T-cell (primary cell): Measurements from ENCODE around the gene OR5P2. TPM values are rescaled to one million over a fixed set of nuclear protein-coding genes. Genes with fewer than 3 reads are reported as not detected.

Experiments
- ATAC-seq, 4 experiments: fragments of 200-7000 bp in 3 of 4; fragments of 150-1000 bp in 1 of 4; cut with Tn5 transposase; replicated peaks in 1 of 4; 1 replicate in 3 of 4; 2 replicates in 1 of 4; pipeline ENCODE4 v1.10.0; 2021; ENCODE audit warnings: moderate library complexity in 3 of 4, mild to moderate bottlenecking in 2 of 4, moderate number of reproducible peaks in 1 of 4
- CTCF ChIA-PET, 2 donors: fragments of 300-600 bp; sonication (Branson Sonifier 250); formaldehyde crosslinking; loops; one replicate each; lab custom pipeline; 2022; ENCODE audit warnings: antibody characterized with exemption in 2 of 2; lab: Charles Lee
- POLR2A ChIA-PET, 2 donors: fragments of 300-600 bp; sonication (Branson Sonifier 250); formaldehyde crosslinking; loops; one replicate each; lab custom pipeline; 2022; ENCODE audit warnings: antibody characterized with exemption in 2 of 2; lab: Charles Lee
- DNase-seq, 35 experiments: peaks; one replicate each; pipeline versions ENCODE4 v3.0.0 to v3.0.0-alpha.2; 2013 to 2023
- H3K27ac ChIP-seq: one replicate; pipeline ENCODE4 v1.5.1; 2013; ENCODE audit warnings: low read length
- H3K27me3 ChIP-seq, 2 experiments: replicated peaks in 1 of 2; 1 replicate in 1 of 2; 2 replicates in 1 of 2; pipeline versions ENCODE4 v1.6.1 to v1.7.0; 2013; ENCODE audit warnings: low read length in 1 of 2, mixed read lengths in 1 of 2; ENCODE audit not compliant: control insufficient read depth in 2 of 2, insufficient read depth in 2 of 2; ENCODE audit errors: extremely low read depth in 1 of 2
- H3K36me3 ChIP-seq, 2 donors: 1 replicate in 1 of 2; 2 replicates in 1 of 2; pipeline versions ENCODE4 v1.6.1 to v1.7.0; 2013; ENCODE audit warnings: low read length in 1 of 2; ENCODE audit not compliant: control insufficient read depth in 2 of 2, insufficient read depth in 1 of 2; ENCODE audit errors: extremely low read depth in 1 of 2
- H3K4me1 ChIP-seq, 2 experiments: 1 replicate in 1 of 2; 2 replicates in 1 of 2; pipeline versions ENCODE4 v1.6.1 to v1.7.0; 2013; ENCODE audit warnings: low read length in 2 of 2, mixed read lengths in 1 of 2; ENCODE audit not compliant: insufficient read depth in 2 of 2, control insufficient read depth in 1 of 2; ENCODE audit errors: extremely low read depth in 1 of 2
- H3K4me3 ChIP-seq, 2 donors: 1 replicate in 1 of 2; 2 replicates in 1 of 2; pipeline versions ENCODE4 v1.5.1 to v1.7.0; 2013; ENCODE audit warnings: mild to moderate bottlenecking in 2 of 2, low read length in 1 of 2, moderate library complexity in 1 of 2; ENCODE audit not compliant: control insufficient read depth in 1 of 2; ENCODE audit errors: extremely low read depth in 1 of 2
- H3K9me3 ChIP-seq: 2 replicates; pipeline ENCODE4 v1.7.0; 2013
- H3K27ac Mint-ChIP-seq, 2 donors: one replicate each; pipeline ENCODE4 v1.8.0; 2020 to 2021; ENCODE audit warnings: mild to moderate bottlenecking in 2 of 2, mixed read lengths in 2 of 2
- H3K27me3 Mint-ChIP-seq, 2 donors: one replicate each; pipeline ENCODE4 v1.8.0; 2021 to 2022; ENCODE audit warnings: mixed read lengths in 2 of 2
- H3K36me3 Mint-ChIP-seq: one replicate; pipeline ENCODE4 v1.8.0; 2021; ENCODE audit warnings: mixed read lengths
- H3K4me1 Mint-ChIP-seq, 3 donors: one replicate each; pipeline ENCODE4 v1.8.0; 2020 to 2022; ENCODE audit warnings: mixed read lengths in 3 of 3, mild to moderate bottlenecking in 1 of 3
- H3K4me3 Mint-ChIP-seq, 3 donors: one replicate each; pipeline ENCODE4 v1.8.0; 2020 to 2022; ENCODE audit warnings: mild to moderate bottlenecking in 3 of 3, mixed read lengths in 3 of 3, moderate library complexity in 3 of 3
- H3K9me3 Mint-ChIP-seq, 3 donors: one replicate each; pipeline ENCODE4 v1.8.0; 2020 to 2022; ENCODE audit warnings: mixed read lengths in 3 of 3
- WGBS: methylation state at CpG from one replicate; pipeline ENCODE4 v1.1.5; 2013; ENCODE audit warnings: missing lambda C conversion rate; ENCODE audit not compliant: insufficient coverage; 5-methylcytosine and 5-hydroxymethylcytosine counted together
- total RNA-seq, 35 experiments: library from RNA in 6 of 35; stranded (reverse) in 6 of 35; fragments of 120-200 nt in 1 of 35; gene quantifications; one replicate each; pipeline versions ENCODE4 v1.2.1 to v1.2.4 and lab custom pipeline; 2013 to 2026

Gene OR5P2, protein sequence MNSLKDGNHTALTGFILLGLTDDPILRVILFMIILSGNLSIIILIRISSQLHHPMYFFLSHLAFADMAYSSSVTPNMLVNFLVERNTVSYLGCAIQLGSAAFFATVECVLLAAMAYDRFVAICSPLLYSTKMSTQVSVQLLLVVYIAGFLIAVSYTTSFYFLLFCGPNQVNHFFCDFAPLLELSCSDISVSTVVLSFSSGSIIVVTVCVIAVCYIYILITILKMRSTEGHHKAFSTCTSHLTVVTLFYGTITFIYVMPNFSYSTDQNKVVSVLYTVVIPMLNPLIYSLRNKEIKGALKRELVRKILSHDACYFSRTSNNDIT
- total RNA-seq, result not detected
- total RNA-seq (2013), result not detected
- total RNA-seq (lab: John Stamatoyannopoulos, UW), result 0 reads per million in 29 experiments

DNA sequence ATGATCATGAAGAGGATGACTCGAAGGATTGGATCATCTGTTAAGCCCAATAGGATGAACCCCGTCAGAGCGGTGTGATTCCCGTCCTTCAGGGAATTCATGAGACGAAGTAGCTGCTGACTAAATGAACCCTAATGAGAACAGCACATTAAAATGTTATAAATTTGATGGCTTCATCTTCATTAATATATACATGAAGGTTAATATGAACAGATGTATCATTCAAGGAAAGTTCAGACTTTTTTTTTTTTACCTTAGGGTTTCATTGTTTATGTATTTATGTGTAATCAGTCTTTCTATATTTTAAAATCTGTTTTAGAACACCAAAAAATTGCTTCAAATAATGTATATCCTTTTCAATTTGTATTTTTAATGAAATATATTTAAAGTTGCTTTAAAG lies at the start of gene OR5P2:
TSS of gene OR5P2 (minus strand) at position 101 of the 400 bp plus-strand sequence. CDS start at position 101, 0 bp downstream.
- DNase-seq (no peak), ATAC-seq (no peak)
- Mint-ChIP-seq H3K27ac (no peak within 1 kb of the TSS), H3K9me3 (peaks cover 4% of the 10 kb centered on the region in 3 donors), H3K4me1 (no peaks in the 10 kb centered on the region), H3K4me3 (no peak within 1 kb of the TSS), H3K36me3 (no peaks in the 10 kb centered on the region), H3K27me3 (peaks cover 4 to 17% of the 10 kb centered on the region in 2 donors)
- Histone ChIP-seq H3K27ac (no peak within 1 kb of the TSS), H3K9me3 (no peaks in the 10 kb centered on the region), H3K4me3 (no peak within 1 kb of the TSS), H3K36me3 (no peaks in the 10 kb centered on the region), H3K27me3 (peaks cover 0 to 2% of the 10 kb centered on the region in 2 experiments), H3K4me1 (no peaks in the 10 kb centered on the region)
- 57% methylated on average over 2 of the region's 5 CpGs for WGBS
- ChIA-PET CTCF (no interaction called here), POLR2A (no interaction called here)

DNA sequence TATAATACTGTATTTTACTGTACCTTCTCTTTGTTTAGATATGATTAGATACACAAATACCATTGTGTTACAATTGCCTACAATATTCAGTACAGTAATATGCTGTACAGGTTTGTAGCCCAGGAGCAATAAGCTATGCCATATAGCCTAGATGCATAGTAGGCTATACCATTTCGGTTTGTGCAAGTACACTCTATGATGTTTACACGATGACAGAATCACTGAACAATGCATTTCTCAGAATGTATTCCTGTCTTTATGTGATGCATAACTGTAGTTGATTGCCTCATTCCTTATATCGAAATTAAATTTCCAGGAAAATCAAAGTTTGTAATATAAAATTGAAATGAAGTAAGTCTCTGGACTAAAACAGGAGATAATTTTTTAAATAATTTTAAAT lies 49.3 kb upstream of the OR5P2 start:
- CTCF ChIA-PET, result no interaction called here
- no peak overlapping the region for H3K27ac ChIP-seq
- POLR2A ChIA-PET, result no interaction called here
- no peaks in the 10 kb centered on the region for H3K27me3 ChIP-seq
- Mint-ChIP-seq H3K9me3 (peaks cover 0 to 2% (median 0%) of the 10 kb centered on the region in 3 donors), H3K27me3 (peaks cover 12 to 17% of the 10 kb centered on the region in 2 donors), H3K4me1 (no peaks in the 10 kb centered on the region), H3K36me3 (no peaks in the 10 kb centered on the region), H3K27ac (no peak overlapping the region), H3K4me3 (no peak overlapping the region)
- no peak for DNase-seq
- no peak for ATAC-seq
- no peak overlapping the region for H3K4me3 ChIP-seq
- no peaks in the 10 kb centered on the region for H3K9me3 ChIP-seq
- H3K4me1 ChIP-seq, result no peaks in the 10 kb centered on the region
- no peaks in the 10 kb centered on the region for H3K36me3 ChIP-seq
- WGBS, result 92% methylated on average over 2 of the region's 3 CpGs

DNA sequence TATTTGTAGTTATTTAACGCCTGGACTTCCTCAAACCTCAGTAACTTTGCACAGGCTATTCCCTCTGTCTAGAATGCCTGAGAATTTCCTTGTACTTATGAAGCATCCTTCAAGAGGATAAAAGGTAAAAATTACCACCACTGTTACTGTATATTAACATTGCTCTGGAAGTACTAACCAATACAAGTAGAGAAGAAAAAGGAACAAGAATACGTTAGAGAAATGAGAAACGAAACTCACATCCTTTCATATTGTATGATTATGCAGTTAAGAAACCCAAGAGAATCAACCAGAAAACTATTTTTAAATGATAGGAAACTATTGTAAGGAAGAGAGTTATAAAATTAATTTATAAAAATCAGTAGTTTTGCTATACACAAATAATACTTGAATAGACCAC lies 48.2 kb upstream of the OR5P2 start:
- POLR2A ChIA-PET, result no interaction called here
- Mint-ChIP-seq H3K27ac (no peak overlapping the region), H3K27me3 (peaks cover 11 to 17% of the 10 kb centered on the region in 2 donors), H3K36me3 (no peaks in the 10 kb centered on the region), H3K4me1 (no peaks in the 10 kb centered on the region), H3K4me3 (no peak overlapping the region), H3K9me3 (peaks cover 0 to 2% (median 0%) of the 10 kb centered on the region in 3 donors)
- Histone ChIP-seq H3K36me3 (no peaks in the 10 kb centered on the region), H3K9me3 (no peaks in the 10 kb centered on the region), H3K4me3 (no peak overlapping the region), H3K4me1 (no peaks in the 10 kb centered on the region), H3K27me3 (no peaks in the 10 kb centered on the region), H3K27ac (no peak overlapping the region)
- CTCF ChIA-PET, result no interaction called here
- no peak for ATAC-seq
- WGBS, result no CpG with 5 or more reads among the region's 3 CpGs
- no peak for DNase-seq

DNA sequence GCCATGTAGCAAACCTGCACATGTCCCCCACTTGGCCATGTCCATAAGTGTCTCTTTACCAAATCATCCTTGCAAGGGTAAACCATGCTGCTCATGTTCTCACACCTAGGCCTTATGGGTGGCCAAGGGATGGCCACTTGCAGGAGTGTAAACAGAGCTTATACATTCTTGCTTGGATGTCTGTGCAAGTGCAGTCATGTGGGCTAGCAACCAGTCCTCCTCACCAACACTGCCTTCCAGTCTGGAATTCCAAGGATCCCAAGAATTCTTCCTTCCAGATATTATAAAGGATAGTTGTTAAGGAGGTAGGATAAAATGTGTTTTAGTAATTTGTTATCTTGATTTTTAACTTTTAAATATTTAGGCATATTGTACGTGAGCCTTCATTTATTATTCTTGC lies 47.8 kb upstream of the OR5P2 start:
- WGBS, result 82% methylated on average over 1 of the region's 1 CpG
- no peaks in the 10 kb centered on the region for H3K27me3 ChIP-seq
- Mint-ChIP-seq H3K27me3 (peaks cover 10 to 17% of the 10 kb centered on the region in 2 donors), H3K36me3 (no peaks in the 10 kb centered on the region), H3K27ac (no peak overlapping the region), H3K9me3 (peaks cover 0 to 2% (median 0%) of the 10 kb centered on the region in 3 donors), H3K4me3 (no peak overlapping the region), H3K4me1 (no peaks in the 10 kb centered on the region)
- CTCF ChIA-PET, result no interaction called here
- H3K9me3 ChIP-seq, result no peaks in the 10 kb centered on the region
- no peak overlapping the region for H3K27ac ChIP-seq
- H3K4me3 ChIP-seq, result no peak overlapping the region
- H3K4me1 ChIP-seq, result no peaks in the 10 kb centered on the region
- ATAC-seq (no peak), DNase-seq (no peak)
- POLR2A ChIA-PET, result no interaction called here
- no peaks in the 10 kb centered on the region for H3K36me3 ChIP-seq

DNA sequence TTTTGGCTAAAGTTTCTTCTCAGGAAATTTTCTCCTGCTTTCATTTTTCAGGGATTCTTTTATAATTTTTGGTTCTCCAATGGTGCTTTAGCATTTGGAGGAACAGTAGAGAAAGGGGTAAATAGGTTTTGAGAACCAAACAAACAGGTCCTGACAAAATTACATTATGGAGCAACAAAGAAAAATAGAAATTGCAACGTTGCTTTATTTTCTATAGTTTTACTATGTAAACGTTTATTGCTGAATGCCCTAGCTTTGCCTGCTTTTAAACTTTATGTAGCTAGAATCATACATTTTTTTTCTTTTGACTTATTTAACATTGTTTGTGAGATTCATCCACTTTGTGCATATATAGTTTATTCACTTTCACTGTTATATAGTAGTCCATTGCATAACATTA lies 43.8 kb upstream of the OR5P2 start:
- POLR2A ChIA-PET, result no interaction called here
- no peak for DNase-seq
- peaks cover 0 to 2% (median 0%) of the 10 kb centered on the region in 3 donors for H3K9me3 Mint-ChIP-seq

DNA sequence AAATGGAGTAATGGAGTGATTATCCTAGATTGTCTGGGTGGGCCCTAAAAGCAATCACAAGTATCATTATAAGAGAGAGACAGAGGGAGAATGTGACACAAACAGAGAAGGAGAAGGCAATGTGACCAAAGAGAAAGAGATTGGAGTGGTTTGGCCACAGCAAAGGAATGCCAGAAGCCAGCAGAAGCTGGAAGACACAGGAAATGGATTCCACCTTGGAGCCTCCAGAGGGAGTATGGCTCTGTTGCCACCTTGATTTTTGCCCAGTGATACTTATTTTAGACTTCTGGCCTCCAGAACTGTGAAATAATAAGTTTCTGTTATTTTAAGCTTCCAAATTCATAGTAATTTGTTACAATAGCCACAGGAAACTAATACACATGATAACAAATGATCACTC lies 36.8 kb upstream of the OR5P2 start:
- no peaks in the 10 kb centered on the region for H3K9me3 Mint-ChIP-seq
- ChIA-PET POLR2A (no interaction called here), CTCF (no interaction called here)
- H3K27me3 ChIP-seq, result no peaks in the 10 kb centered on the region
- H3K27ac ChIP-seq, result no peak overlapping the region
- DNase-seq (no peak), ATAC-seq (no peak)
- H3K4me3 ChIP-seq, result no peak overlapping the region
- no peak overlapping the region for H3K27ac Mint-ChIP-seq
- no peak overlapping the region for H3K4me3 Mint-ChIP-seq
- no peaks in the 10 kb centered on the region for H3K9me3 ChIP-seq
- H3K4me1 ChIP-seq, result no peaks in the 10 kb centered on the region
- no peaks in the 10 kb centered on the region for H3K4me1 Mint-ChIP-seq
- no peaks in the 10 kb centered on the region for H3K36me3 Mint-ChIP-seq
- peaks cover 0 to 12% of the 10 kb centered on the region in 2 donors for H3K27me3 Mint-ChIP-seq
- no peaks in the 10 kb centered on the region for H3K36me3 ChIP-seq

More for the DNA sequence above, 43.8 kb upstream of the OR5P2 start:
- peaks cover 10 to 23% of the 10 kb centered on the region in 2 donors for H3K27me3 Mint-ChIP-seq
- no peak overlapping the region for H3K27ac Mint-ChIP-seq
- H3K9me3 ChIP-seq, result no peaks in the 10 kb centered on the region
- no peak overlapping the region for H3K4me3 ChIP-seq
- CTCF ChIA-PET, result no interaction called here
- no peak overlapping the region for H3K4me3 Mint-ChIP-seq
- no CpG with 5 or more reads among the region's 2 CpGs for WGBS
- no peaks in the 10 kb centered on the region for H3K36me3 ChIP-seq
- no peaks in the 10 kb centered on the region for H3K4me1 Mint-ChIP-seq
- no peaks in the 10 kb centered on the region for H3K36me3 Mint-ChIP-seq
- no peak overlapping the region for H3K27ac ChIP-seq
- H3K4me1 ChIP-seq, result no peaks in the 10 kb centered on the region
- ATAC-seq, result no peak
- H3K27me3 ChIP-seq, result no peaks in the 10 kb centered on the region
